K562 (cell line): ENCODE results near the gene FAM167B. TPM values are rescaled to one million over a fixed set of nuclear protein-coding genes. Genes with fewer than 3 reads are reported as not detected.
A peak's percentile ranks its signal among the peaks of the same experiment; 100 is the strongest.

Experiments
- CBX1 ChIP-seq: sonication (generic); IDR thresholded peaks from 2 replicates; pipeline ENCODE4 v1.6.1; 2016; ENCODE audit warnings: antibody characterized with exemption, low read depth, mild to moderate bottlenecking
- FOXJ3 ChIP-seq: sonication (generic); formaldehyde crosslinking; IDR thresholded peaks from 2 replicates; pipeline ENCODE4 v1.4.0; 2020; ENCODE audit warnings: mild to moderate bottlenecking, missing genetic modification reagents
- GTF2A2 ChIP-seq: IDR thresholded peaks from 2 replicates; pipeline ENCODE4 v1.6.1; 2016; ENCODE audit warnings: mild to moderate bottlenecking, missing genetic modification characterization, missing compliant biosample characterization
- JUND ChIP-seq, 2 experiments: IDR thresholded peaks; 2 replicates in 1 of 2; 3 replicates in 1 of 2; pipeline ENCODE4 v1.6.1; 2011; ENCODE audit warnings: borderline replicate concordance in 2 of 2, low read depth in 2 of 2, low read length in 2 of 2, improper control_type of control experiment in 1 of 2, missing biosample characterization in 1 of 2, missing genetic modification characterization in 1 of 2, missing genetic modification reagents in 1 of 2
- KDM5B ChIP-seq: fragments of 200-600 bp; sonication (generic); IDR thresholded peaks from 2 replicates; pipeline ENCODE4 v1.6.1; 2012; ENCODE audit warnings: low read depth, mild to moderate bottlenecking, moderate library complexity, low read length, control low read depth, inconsistent platforms; ENCODE audit not compliant: insufficient replicate concordance
- PHF8 ChIP-seq: fragments of 200-600 bp; sonication (generic); IDR thresholded peaks from 2 replicates; pipeline ENCODE4 v1.6.1; 2012; ENCODE audit warnings: mixed run types, mild to moderate bottlenecking, inconsistent platforms, low read length, moderate library complexity, borderline replicate concordance
- RBM34 ChIP-seq: fragments of 200-400 bp; formaldehyde crosslinking; IDR thresholded peaks from 2 replicates; pipeline ENCODE4 v1.6.1; 2018; ENCODE audit warnings: low read length, borderline replicate concordance; ENCODE audit not compliant: insufficient read depth
- SIRT6 ChIP-seq: IDR thresholded peaks from one replicate; pipeline ENCODE4 v1.6.1; 2012; ENCODE audit warnings: low read depth, mild to moderate bottlenecking, control low read depth, inconsistent platforms, low read length, moderate library complexity
- STAT5A ChIP-seq: IDR thresholded peaks from 2 replicates; pipeline ENCODE4 v1.6.1; 2012; ENCODE audit warnings: low read length, inconsistent platforms, borderline replicate concordance
- ZBTB7A ChIP-seq: IDR thresholded peaks from 2 replicates; pipeline ENCODE4 v1.6.1; 2011; ENCODE audit warnings: low read depth, mild to moderate bottlenecking, low read length, moderate library complexity, borderline replicate concordance; ENCODE audit not compliant: control insufficient read depth
- ZKSCAN8 ChIP-seq: fragments of 200-800 bp; sonication (Bioruptor generic); IDR thresholded peaks from 2 replicates; pipeline ENCODE4 v1.6.1; 2016; ENCODE audit warnings: missing genetic modification characterization, missing compliant biosample characterization
- polyA plus RNA-seq, 8 experiments: library from polyadenylated mRNA; depleted of rRNA in 4 of 8; stranded (reverse) in 5 of 8; unstranded in 3 of 8; fragments of >200 nt; fragmentation: Nextera tagmentation in 2 of 8; fragmentation: Illumina TruSeq in 1 of 8; extraction: Ambion mirVana in 2 of 8; extraction: Trizol in 1 of 8; gene quantifications; 2 replicates each; pipeline versions ENCODE4 v1.2.1 to v1.2.3, GENCODE V29; 2011 to 2014; ENCODE audit warnings: inconsistent platforms in 1 of 8, missing spikeins in 1 of 8
- total RNA-seq, 7 experiments: library from RNA; depleted of rRNA in 6 of 7; stranded (reverse); fragments of >200 nt in 6 of 7; fragmentation: Illumina TruSeq in 2 of 7; extraction: Trizol in 2 of 7; gene quantifications; 2 replicates each; pipeline versions ENCODE4 v1.2.1 to v1.2.3, GENCODE V29; 2011 to 2021; ENCODE audit warnings: low replicate concordance in 1 of 7
- TF ChIP-seq, protein P1 (sequence below), 2 experiments: fragments of 450-650 bp; IDR thresholded peaks; 2 replicates each; pipeline ENCODE4 v1.6.1; 2018; ENCODE audit warnings: mild to moderate bottlenecking in 2 of 2, low read depth in 1 of 2; ENCODE audit not compliant: partially characterized antibody in 2 of 2
- TF ChIP-seq, protein P2 (sequence below), 2 experiments: IDR thresholded peaks in 1 of 2; conservative IDR thresholded peaks in 1 of 2; 2 replicates each; pipeline ENCODE4 v1.6.1; 2016; ENCODE audit warnings: low read depth in 2 of 2, mild to moderate bottlenecking in 1 of 2, missing compliant biosample characterization in 1 of 2, missing genetic modification characterization in 1 of 2, moderate library complexity in 1 of 2
- TF ChIP-seq, protein P3 (sequence below): IDR thresholded peaks from 2 replicates; pipeline ENCODE4 v1.6.1; 2014; ENCODE audit warnings: antibody characterized with exemption
- TF ChIP-seq, protein P4 (sequence below): fragments of 250-450 bp; sonication (Bioruptor Pico); IDR thresholded peaks from 2 replicates; pipeline ENCODE4 v1.8.0; 2022; ENCODE audit warnings: inconsistent platforms, mild to moderate bottlenecking, moderate library complexity, borderline replicate concordance

FAM167B gene
- total and polyA plus RNA-seq, 9 of the 15 experiments (the other 6 are each of a cell fraction or from before 2014, with no cell fraction given): not detected

DNA sequence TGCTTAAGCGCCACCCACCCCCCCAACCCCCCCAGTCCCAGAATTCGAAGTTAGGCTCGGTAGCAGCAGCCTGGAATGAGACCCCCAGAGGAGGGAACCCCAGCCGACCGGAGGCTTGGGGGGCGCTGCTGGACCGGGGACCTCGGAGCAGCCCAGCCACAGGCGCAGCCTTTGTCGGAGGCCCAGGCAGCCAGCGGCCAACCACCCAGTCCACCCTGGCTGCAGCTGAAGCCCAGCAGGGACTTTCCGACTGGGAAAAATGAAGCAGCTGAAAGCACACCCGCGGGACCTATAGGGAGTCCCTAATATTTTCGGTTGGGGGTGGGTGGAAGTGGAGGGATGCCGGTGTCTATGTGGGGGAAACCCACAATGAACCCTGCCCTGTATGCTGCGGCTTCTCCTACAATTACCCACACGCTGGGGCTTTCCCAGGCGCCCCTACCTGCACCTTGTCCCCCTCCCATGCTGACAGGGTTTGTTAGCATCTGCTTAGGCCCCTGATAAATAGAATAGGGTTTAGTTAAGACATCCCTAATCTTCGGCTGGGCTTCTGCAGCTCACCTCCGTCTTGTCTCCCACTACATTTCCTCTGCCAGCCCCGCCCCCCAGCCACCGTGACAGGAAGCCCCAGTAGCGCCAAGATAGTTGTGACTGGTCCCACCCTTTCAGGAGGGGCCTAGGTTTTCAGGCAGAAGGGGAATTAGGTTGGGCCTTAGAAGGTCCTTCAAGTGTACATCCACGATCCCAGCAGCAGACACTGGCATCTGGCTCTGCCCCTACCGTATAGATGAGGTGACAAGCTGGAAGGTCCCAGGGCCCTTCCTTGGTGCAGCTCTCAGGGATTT is 45.8 kb upstream of the FAM167B start (continued):
- TF ChIP-seq, protein P1, sequence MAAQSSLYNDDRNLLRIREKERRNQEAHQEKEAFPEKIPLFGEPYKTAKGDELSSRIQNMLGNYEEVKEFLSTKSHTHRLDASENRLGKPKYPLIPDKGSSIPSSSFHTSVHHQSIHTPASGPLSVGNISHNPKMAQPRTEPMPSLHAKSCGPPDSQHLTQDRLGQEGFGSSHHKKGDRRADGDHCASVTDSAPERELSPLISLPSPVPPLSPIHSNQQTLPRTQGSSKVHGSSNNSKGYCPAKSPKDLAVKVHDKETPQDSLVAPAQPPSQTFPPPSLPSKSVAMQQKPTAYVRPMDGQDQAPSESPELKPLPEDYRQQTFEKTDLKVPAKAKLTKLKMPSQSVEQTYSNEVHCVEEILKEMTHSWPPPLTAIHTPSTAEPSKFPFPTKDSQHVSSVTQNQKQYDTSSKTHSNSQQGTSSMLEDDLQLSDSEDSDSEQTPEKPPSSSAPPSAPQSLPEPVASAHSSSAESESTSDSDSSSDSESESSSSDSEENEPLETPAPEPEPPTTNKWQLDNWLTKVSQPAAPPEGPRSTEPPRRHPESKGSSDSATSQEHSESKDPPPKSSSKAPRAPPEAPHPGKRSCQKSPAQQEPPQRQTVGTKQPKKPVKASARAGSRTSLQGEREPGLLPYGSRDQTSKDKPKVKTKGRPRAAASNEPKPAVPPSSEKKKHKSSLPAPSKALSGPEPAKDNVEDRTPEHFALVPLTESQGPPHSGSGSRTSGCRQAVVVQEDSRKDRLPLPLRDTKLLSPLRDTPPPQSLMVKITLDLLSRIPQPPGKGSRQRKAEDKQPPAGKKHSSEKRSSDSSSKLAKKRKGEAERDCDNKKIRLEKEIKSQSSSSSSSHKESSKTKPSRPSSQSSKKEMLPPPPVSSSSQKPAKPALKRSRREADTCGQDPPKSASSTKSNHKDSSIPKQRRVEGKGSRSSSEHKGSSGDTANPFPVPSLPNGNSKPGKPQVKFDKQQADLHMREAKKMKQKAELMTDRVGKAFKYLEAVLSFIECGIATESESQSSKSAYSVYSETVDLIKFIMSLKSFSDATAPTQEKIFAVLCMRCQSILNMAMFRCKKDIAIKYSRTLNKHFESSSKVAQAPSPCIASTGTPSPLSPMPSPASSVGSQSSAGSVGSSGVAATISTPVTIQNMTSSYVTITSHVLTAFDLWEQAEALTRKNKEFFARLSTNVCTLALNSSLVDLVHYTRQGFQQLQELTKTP (IDR thresholded peaks at IDR 0.05; ENCODE audit: low read depth in 1 of 2, partially characterized antibody in 2 of 2): peak in 1 of 2 experiments; percentile 36
- 0 out of 2 replicates have a peak, but pooled peaks have one; percentile 21 for TF ChIP-seq STAT5A
- TF ChIP-seq SIRT6: no peak
- peak; percentile 15; the same call in 1 of the 2 replicates for TF ChIP-seq JUND (IDR thresholded peaks at IDR 0.05; ENCODE audit: borderline replicate concordance, low read depth, low read length)
- no peak for TF ChIP-seq JUND (tag; IDR thresholded peaks at IDR 0.05; ENCODE audit: borderline replicate concordance, low read depth, low read length)
- TF ChIP-seq CBX1: no peak
- TF ChIP-seq GTF2A2 (tag): no peak
- TF ChIP-seq, protein P2, sequence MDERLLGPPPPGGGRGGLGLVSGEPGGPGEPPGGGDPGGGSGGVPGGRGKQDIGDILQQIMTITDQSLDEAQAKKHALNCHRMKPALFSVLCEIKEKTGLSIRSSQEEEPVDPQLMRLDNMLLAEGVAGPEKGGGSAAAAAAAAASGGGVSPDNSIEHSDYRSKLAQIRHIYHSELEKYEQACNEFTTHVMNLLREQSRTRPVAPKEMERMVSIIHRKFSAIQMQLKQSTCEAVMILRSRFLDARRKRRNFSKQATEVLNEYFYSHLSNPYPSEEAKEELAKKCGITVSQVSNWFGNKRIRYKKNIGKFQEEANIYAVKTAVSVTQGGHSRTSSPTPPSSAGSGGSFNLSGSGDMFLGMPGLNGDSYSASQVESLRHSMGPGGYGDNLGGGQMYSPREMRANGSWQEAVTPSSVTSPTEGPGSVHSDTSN (CRISPR knock-in tag; IDR thresholded peaks at IDR 0.05; ENCODE audit: low read depth): no peak
- TF ChIP-seq, protein P2 (tag; conservative IDR thresholded peaks at IDR 0.05; ENCODE audit: low read depth): no peak
- TF ChIP-seq, protein P3, sequence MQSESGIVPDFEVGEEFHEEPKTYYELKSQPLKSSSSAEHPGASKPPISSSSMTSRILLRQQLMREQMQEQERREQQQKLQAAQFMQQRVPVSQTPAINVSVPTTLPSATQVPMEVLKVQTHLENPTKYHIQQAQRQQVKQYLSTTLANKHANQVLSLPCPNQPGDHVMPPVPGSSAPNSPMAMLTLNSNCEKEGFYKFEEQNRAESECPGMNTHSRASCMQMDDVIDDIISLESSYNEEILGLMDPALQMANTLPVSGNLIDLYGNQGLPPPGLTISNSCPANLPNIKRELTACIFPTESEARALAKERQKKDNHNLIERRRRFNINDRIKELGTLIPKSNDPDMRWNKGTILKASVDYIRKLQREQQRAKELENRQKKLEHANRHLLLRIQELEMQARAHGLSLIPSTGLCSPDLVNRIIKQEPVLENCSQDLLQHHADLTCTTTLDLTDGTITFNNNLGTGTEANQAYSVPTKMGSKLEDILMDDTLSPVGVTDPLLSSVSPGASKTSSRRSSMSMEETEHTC: no peak
- TF ChIP-seq RBM34: no peak
- TF ChIP-seq, protein P4, sequence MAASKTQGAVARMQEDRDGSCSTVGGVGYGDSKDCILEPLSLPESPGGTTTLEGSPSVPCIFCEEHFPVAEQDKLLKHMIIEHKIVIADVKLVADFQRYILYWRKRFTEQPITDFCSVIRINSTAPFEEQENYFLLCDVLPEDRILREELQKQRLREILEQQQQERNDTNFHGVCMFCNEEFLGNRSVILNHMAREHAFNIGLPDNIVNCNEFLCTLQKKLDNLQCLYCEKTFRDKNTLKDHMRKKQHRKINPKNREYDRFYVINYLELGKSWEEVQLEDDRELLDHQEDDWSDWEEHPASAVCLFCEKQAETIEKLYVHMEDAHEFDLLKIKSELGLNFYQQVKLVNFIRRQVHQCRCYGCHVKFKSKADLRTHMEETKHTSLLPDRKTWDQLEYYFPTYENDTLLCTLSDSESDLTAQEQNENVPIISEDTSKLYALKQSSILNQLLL: no peak
- TF ChIP-seq PHF8: peak; percentile 46; the same call in 1 of the 2 replicates
- peak; percentile 43 for TF ChIP-seq KDM5B
- peak; percentile 16 for TF ChIP-seq ZBTB7A
- TF ChIP-seq FOXJ3 (CRISPR knock-in tag): no peak
- no peak for TF ChIP-seq ZKSCAN8 (CRISPR knock-in tag)
